H1 (cell line): ENCODE measurements around the gene ADGRL2. TPM values are rescaled to one million over a fixed set of nuclear protein-coding genes. Genes with fewer than 3 reads are reported as not detected.

ENCODE experiments used
- ASH2L ChIP-seq: fragments of 200-600, 300-600 bp; sonication (generic); IDR thresholded peaks from one replicate; pipeline ENCODE4 v1.7.1; 2017; ENCODE audit warnings: low read length
- BACH1 ChIP-seq: IDR thresholded peaks from 2 replicates; pipeline ENCODE4 v1.6.1; 2012; ENCODE audit warnings: low read length, improper control_type of control experiment
- BRCA1 ChIP-seq: IDR thresholded peaks from 2 replicates; pipeline ENCODE4 v1.6.1; 2012; ENCODE audit warnings: low read depth, low read length, improper control_type of control experiment
- CHD1 ChIP-seq: IDR thresholded peaks from 2 replicates; pipeline ENCODE4 v1.6.1; 2012; ENCODE audit warnings: low read depth, low read length, improper control_type of control experiment
- E2F6 ChIP-seq: IDR thresholded peaks from 2 replicates; pipeline ENCODE4 v1.6.1; 2012; ENCODE audit warnings: inconsistent platforms
- EGR1 ChIP-seq: IDR thresholded peaks from 2 replicates; pipeline ENCODE4 v1.6.1; 2011; ENCODE audit warnings: low read depth, low read length, borderline replicate concordance
- EZH2 ChIP-seq: fragments of 200-600 bp; sonication (generic); IDR thresholded peaks from 2 replicates; pipeline ENCODE4 v1.7.1; 2012; ENCODE audit warnings: low read depth, mild to moderate bottlenecking, moderate library complexity, low read length, inconsistent platforms; ENCODE audit not compliant: severe bottlenecking
- SP2 ChIP-seq: IDR thresholded peaks from 2 replicates; pipeline ENCODE4 v1.6.1; 2012; ENCODE audit warnings: mild to moderate bottlenecking, low read length, inconsistent platforms
- TAF7 ChIP-seq: optimal IDR thresholded peaks from 2 replicates; pipeline ENCODE3; 2011; ENCODE audit warnings: low read depth, mild to moderate bottlenecking, inconsistent platforms, low read length, moderate library complexity, borderline replicate concordance
- polyA plus RNA-seq, 7 experiments: library from polyadenylated mRNA; depleted of rRNA in 3 of 7; stranded (reverse) in 5 of 7; unstranded in 2 of 7; fragments of >200 nt in 5 of 7; fragments of 200-250 nt in 2 of 7; gene quantifications; 1 replicate in 5 of 7; 2 replicates in 1 of 7; 4 replicates in 1 of 7; pipeline versions ENCODE4 v1.2.1 to v1.2.3, GENCODE V29; 2011 to 2013; ENCODE audit warnings: missing spikeins in 2 of 7, mixed read lengths in 2 of 7
- total RNA-seq: library from RNA; stranded (reverse); fragmentation: NEBNext Ultra II Directional; extraction: Animal tissue kit (Norgen Biotek cat#: 25700); gene quantifications from 2 replicates; pipeline ENCODE4 v1.2.1, GENCODE V29; 2021
- TF ChIP-seq, protein P1 (sequence below): fragments of 300-600 bp; sonication (generic); IDR thresholded peaks from 2 replicates; pipeline ENCODE4 v1.7.1; 2012; ENCODE audit warnings: low read length, moderate library complexity, mild to moderate bottlenecking, inconsistent platforms; ENCODE audit not compliant: insufficient replicate concordance

The ADGRL2 gene
- total and polyA plus RNA-seq, 2 of the 8 experiments (the other 6 are each of a cell fraction or from before 2014, with no cell fraction given) = 113 to 124 TPM

DNA sequence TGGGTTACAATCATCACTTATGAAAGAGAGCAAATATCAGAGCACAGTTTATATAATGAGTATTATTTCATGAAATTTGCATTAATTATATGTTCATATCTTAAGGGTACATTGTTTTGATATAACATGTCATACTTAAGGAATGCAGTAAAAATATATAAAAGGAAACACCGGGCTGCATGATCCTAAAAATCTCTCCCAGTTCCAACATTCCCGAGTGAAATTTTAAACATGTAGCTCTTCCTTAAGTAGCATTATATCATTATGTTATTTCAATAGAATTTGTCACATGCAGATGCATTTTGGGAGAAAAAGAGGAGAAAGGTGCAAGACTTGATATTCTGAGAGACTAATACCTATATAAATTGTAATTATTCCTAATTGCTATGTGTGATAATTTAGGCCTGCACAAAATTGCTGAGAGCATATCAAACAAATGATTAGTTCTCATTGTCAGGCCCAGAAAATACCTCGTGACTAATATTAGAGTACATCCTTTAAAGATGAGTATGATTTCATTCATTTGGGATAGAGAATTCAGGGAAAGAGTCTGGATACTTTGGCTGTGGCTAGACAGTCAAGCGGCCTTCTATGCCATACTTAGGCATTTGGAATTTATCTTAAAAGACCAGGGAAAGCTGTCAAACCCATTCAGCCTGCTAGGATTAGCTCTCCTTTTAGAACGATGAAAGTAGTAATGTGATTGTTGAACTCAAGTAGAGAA is 86.8 kb downstream of the ADGRL2 start (continued):
- TF ChIP-seq, protein P1, sequence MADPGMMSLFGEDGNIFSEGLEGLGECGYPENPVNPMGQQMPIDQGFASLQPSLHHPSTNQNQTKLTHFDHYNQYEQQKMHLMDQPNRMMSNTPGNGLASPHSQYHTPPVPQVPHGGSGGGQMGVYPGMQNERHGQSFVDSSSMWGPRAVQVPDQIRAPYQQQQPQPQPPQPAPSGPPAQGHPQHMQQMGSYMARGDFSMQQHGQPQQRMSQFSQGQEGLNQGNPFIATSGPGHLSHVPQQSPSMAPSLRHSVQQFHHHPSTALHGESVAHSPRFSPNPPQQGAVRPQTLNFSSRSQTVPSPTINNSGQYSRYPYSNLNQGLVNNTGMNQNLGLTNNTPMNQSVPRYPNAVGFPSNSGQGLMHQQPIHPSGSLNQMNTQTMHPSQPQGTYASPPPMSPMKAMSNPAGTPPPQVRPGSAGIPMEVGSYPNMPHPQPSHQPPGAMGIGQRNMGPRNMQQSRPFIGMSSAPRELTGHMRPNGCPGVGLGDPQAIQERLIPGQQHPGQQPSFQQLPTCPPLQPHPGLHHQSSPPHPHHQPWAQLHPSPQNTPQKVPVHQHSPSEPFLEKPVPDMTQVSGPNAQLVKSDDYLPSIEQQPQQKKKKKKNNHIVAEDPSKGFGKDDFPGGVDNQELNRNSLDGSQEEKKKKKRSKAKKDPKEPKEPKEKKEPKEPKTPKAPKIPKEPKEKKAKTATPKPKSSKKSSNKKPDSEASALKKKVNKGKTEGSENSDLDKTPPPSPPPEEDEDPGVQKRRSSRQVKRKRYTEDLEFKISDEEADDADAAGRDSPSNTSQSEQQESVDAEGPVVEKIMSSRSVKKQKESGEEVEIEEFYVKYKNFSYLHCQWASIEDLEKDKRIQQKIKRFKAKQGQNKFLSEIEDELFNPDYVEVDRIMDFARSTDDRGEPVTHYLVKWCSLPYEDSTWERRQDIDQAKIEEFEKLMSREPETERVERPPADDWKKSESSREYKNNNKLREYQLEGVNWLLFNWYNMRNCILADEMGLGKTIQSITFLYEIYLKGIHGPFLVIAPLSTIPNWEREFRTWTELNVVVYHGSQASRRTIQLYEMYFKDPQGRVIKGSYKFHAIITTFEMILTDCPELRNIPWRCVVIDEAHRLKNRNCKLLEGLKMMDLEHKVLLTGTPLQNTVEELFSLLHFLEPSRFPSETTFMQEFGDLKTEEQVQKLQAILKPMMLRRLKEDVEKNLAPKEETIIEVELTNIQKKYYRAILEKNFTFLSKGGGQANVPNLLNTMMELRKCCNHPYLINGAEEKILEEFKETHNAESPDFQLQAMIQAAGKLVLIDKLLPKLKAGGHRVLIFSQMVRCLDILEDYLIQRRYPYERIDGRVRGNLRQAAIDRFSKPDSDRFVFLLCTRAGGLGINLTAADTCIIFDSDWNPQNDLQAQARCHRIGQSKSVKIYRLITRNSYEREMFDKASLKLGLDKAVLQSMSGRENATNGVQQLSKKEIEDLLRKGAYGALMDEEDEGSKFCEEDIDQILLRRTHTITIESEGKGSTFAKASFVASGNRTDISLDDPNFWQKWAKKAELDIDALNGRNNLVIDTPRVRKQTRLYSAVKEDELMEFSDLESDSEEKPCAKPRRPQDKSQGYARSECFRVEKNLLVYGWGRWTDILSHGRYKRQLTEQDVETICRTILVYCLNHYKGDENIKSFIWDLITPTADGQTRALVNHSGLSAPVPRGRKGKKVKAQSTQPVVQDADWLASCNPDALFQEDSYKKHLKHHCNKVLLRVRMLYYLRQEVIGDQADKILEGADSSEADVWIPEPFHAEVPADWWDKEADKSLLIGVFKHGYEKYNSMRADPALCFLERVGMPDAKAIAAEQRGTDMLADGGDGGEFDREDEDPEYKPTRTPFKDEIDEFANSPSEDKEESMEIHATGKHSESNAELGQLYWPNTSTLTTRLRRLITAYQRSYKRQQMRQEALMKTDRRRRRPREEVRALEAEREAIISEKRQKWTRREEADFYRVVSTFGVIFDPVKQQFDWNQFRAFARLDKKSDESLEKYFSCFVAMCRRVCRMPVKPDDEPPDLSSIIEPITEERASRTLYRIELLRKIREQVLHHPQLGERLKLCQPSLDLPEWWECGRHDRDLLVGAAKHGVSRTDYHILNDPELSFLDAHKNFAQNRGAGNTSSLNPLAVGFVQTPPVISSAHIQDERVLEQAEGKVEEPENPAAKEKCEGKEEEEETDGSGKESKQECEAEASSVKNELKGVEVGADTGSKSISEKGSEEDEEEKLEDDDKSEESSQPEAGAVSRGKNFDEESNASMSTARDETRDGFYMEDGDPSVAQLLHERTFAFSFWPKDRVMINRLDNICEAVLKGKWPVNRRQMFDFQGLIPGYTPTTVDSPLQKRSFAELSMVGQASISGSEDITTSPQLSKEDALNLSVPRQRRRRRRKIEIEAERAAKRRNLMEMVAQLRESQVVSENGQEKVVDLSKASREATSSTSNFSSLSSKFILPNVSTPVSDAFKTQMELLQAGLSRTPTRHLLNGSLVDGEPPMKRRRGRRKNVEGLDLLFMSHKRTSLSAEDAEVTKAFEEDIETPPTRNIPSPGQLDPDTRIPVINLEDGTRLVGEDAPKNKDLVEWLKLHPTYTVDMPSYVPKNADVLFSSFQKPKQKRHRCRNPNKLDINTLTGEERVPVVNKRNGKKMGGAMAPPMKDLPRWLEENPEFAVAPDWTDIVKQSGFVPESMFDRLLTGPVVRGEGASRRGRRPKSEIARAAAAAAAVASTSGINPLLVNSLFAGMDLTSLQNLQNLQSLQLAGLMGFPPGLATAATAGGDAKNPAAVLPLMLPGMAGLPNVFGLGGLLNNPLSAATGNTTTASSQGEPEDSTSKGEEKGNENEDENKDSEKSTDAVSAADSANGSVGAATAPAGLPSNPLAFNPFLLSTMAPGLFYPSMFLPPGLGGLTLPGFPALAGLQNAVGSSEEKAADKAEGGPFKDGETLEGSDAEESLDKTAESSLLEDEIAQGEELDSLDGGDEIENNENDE = no peak
- TF ChIP-seq TAF7 = no peak
- TF ChIP-seq CHD1 = no peak
- TF ChIP-seq ASH2L = no peak
- TF ChIP-seq E2F6 = no peak
- no peak for TF ChIP-seq BRCA1
- TF ChIP-seq SP2 = no peak
- TF ChIP-seq BACH1 = no peak
- TF ChIP-seq EGR1 = no peak
- no peak for TF ChIP-seq EZH2
